ENCODE data around the gene OR6Q1.

OR6Q1 gene

DNA sequence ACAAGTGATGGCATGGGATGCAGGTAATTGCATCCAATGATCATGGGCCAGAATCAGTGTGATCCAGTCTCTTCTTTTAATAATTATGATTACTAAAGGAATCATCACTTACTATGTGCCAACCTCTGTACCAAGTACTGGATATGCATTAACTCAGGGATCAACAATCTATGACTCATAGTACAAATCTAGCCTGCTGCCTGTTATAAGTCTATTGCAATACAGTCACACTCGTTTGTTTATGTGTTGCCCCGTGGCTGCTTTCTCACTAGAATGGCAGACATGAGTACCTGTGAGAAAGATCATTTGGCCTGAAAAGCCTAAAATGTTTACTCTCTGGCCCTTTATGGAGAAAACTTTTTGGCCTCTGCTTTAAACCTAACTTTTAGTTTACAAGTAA is 45.0 kb downstream of the OR6Q1 start:
- Histone ChIP-seq H3K9me3 (ENCODE audit: control insufficient read depth, insufficient read depth, low read length) (no peaks in the 10 kb centered on the region), H3K4me3 (ENCODE audit: low read length) (no peak overlapping the region), H3K27ac (ENCODE audit: low read length) (no peak overlapping the region), H3K4me1 (ENCODE audit: control insufficient read depth, insufficient read depth, low read length) (no peaks in the 10 kb centered on the region), H3K36me3 (ENCODE audit: control insufficient read depth, insufficient read depth, low read length) (no peaks in the 10 kb centered on the region), H3K27me3 (ENCODE audit: control insufficient read depth, insufficient read depth, low read length) (no peaks in the 10 kb centered on the region; the same call in 1 of the 2 replicates)
- no peak for DNase-seq (ENCODE audit: low read depth, low spot score)
- WGBS (ENCODE audit: insufficient coverage, insufficient read length): no CpG with 5 or more reads among the region's 2 CpGs
